BE2C (cell line): ENCODE data around the gene BBOF1.

Experiments
- DNase-seq: peaks from one replicate; pipeline ENCODE4 v3.0.0-alpha.2; 2020
- H3K27me3 ChIP-seq: fragments of 250-450 bp; sonication (Bioruptor Pico); 2 replicates; pipeline ENCODE4 v1.5.1; 2020; ENCODE audit warnings: mild to moderate bottlenecking
- H3K36me3 ChIP-seq: fragments of 250-450 bp; sonication (Bioruptor Pico); 2 replicates; pipeline ENCODE4 v1.5.1; 2020; ENCODE audit warnings: mild to moderate bottlenecking
- H3K4me1 ChIP-seq: fragments of 250-450 bp; sonication (Bioruptor Pico); 2 replicates; pipeline ENCODE4 v1.5.1; 2020
- H3K4me3 ChIP-seq: 2 replicates; pipeline ENCODE4 v1.5.1; 2011; ENCODE audit warnings: low read depth, low read length
- H3K9me3 ChIP-seq: fragments of 250-450 bp; sonication (Bioruptor Pico); 2 replicates; pipeline ENCODE4 v1.5.1; 2020
- CTCF ChIP-seq: IDR thresholded peaks from 2 replicates; pipeline ENCODE4 v1.5.1; 2012; ENCODE audit warnings: mild to moderate bottlenecking, low read depth, low read length

BBOF1 gene

GRCh38 chr14:74038020-74038859 is 19.1 kb downstream of the BBOF1 start:
- no peaks in the 10 kb centered on the region for H3K4me1 ChIP-seq
- no peak for DNase-seq
- TF ChIP-seq CTCF: peak; percentile 69

DNA sequence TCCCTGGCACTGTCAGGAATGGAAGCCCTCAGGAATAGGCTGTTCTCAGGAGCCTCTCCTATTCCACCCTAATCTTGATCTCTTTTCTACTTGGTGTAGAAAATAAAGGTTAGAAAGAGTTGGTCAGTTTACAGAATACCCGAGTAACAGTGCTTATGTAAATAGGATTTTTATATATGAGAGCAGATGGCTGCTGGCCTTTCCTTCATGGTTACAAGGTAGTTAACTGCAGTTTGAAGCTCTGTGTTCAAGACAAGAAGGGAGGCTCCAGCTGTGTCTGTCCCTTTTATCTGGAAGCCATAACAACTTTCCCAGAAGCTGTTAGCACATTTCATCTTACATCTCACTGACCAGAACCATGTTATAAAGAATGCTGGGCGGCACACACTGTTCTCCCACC is 23.1 kb downstream of the BBOF1 start:
- DNase-seq: no peak
- no peak for TF ChIP-seq CTCF
- H3K9me3 ChIP-seq: no peaks in the 10 kb centered on the region
- no peaks in the 10 kb centered on the region for H3K27me3 ChIP-seq
- H3K4me1 ChIP-seq: no peaks in the 10 kb centered on the region
- H3K4me3 ChIP-seq: no peak overlapping the region
- H3K36me3 ChIP-seq: no peaks in the 10 kb centered on the region

More at GRCh38 chr14:74038020-74038859, 19.1 kb downstream of the BBOF1 start:
- Histone ChIP-seq H3K27me3 (no peaks in the 10 kb centered on the region), H3K4me3 (no peak overlapping the region), H3K9me3 (no peaks in the 10 kb centered on the region), H3K36me3 (no peaks in the 10 kb centered on the region)

DNA sequence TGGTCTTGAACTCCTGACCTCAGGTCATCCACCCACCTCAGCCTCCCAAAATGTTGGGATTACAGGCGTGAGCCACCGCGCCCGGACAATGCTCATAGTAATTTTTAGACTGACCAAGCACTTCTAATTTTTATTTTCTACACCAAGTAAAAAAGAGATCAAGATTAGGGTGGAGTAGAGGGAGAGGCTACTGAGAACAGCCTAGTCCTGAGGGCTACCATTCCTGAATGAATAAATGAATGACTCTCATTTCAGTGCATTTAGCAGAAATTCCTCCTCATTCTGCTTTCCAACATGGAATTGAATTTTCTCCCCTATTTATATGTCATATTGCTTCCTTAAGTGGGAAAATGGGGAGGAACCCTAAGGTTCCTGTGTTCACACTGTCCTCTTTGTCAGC is 26.4 kb downstream of the BBOF1 start:
- TF ChIP-seq CTCF: no peak
- Histone ChIP-seq H3K36me3 (no peaks in the 10 kb centered on the region), H3K9me3 (no peaks in the 10 kb centered on the region), H3K4me3 (no peak overlapping the region), H3K4me1 (no peaks in the 10 kb centered on the region), H3K27me3 (no peaks in the 10 kb centered on the region)
- DNase-seq: no peak

DNA sequence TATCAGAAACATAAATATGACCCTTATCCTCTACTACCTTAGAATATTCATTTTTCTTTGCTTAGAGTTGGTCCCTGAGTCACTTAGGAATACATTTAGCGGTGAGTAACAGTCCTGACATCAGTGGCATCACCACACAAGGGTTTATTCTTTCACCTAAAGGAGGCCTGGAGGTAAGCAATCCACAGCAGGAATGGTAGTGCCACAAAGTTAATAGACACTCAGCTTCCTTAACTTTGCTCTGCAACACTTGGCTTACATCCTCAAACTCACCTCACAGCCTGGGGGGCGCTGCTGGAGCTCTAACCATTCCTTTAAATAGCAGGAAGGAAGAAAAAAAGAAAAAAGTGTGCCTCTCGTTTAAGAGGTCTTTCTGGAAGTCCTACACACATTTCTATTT is 29.1 kb downstream of the BBOF1 start:
- no peak for DNase-seq
- Histone ChIP-seq H3K4me3 (no peak overlapping the region), H3K9me3 (no peaks in the 10 kb centered on the region), H3K27me3 (no peaks in the 10 kb centered on the region), H3K4me1 (no peaks in the 10 kb centered on the region), H3K36me3 (no peaks in the 10 kb centered on the region)
- TF ChIP-seq CTCF: 0 out of 2 replicates have a peak, but pooled peaks have one; percentile 12

GRCh38 chr14:74049876-74050495 is 30.8 kb downstream of the BBOF1 start:
- H3K36me3 ChIP-seq: no peaks in the 10 kb centered on the region
- no peak for DNase-seq
- no peak for TF ChIP-seq CTCF
- no peaks in the 10 kb centered on the region for H3K9me3 ChIP-seq
- no peaks in the 10 kb centered on the region for H3K27me3 ChIP-seq
- no peak overlapping the region for H3K4me3 ChIP-seq
- no peaks in the 10 kb centered on the region for H3K4me1 ChIP-seq

DNA sequence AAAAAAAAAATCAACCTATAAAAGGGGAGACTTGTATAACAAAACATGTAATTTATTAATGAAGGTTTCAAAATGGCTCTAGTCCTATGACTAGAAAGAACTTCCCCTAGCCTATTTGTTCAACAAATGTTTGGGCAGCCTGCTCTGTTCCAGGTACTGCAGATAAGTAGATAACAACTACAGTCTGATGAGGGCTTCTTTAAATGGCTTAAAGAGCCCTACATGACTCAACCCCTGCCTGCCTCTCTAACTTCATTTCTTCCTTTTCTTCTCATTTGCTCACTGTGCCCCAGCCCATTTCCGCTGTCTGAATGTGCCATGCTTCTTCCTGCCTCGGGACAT is 43.6 kb downstream of the BBOF1 start:
- Histone ChIP-seq H3K9me3 (no peaks in the 10 kb centered on the region), H3K36me3 (no peaks in the 10 kb centered on the region), H3K4me1 (no peaks in the 10 kb centered on the region), H3K4me3 (no peak overlapping the region), H3K27me3 (no peaks in the 10 kb centered on the region)
- TF ChIP-seq CTCF: no peak
- DNase-seq: no peak
